GM19463 (cell line): ENCODE results near the gene IL15RA.

Experiments
- ATAC-seq: cut with Tn5 transposase; IDR thresholded peaks from one replicate; pipeline ENCODE4 v1.9.1; 2021; ENCODE audit warnings: mild to moderate bottlenecking, moderate library complexity; ENCODE audit not compliant: unreplicated experiment

IL15RA gene, protein sequence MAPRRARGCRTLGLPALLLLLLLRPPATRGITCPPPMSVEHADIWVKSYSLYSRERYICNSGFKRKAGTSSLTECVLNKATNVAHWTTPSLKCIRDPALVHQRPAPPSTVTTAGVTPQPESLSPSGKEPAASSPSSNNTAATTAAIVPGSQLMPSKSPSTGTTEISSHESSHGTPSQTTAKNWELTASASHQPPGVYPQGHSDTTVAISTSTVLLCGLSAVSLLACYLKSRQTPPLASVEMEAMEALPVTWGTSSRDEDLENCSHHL

DNA sequence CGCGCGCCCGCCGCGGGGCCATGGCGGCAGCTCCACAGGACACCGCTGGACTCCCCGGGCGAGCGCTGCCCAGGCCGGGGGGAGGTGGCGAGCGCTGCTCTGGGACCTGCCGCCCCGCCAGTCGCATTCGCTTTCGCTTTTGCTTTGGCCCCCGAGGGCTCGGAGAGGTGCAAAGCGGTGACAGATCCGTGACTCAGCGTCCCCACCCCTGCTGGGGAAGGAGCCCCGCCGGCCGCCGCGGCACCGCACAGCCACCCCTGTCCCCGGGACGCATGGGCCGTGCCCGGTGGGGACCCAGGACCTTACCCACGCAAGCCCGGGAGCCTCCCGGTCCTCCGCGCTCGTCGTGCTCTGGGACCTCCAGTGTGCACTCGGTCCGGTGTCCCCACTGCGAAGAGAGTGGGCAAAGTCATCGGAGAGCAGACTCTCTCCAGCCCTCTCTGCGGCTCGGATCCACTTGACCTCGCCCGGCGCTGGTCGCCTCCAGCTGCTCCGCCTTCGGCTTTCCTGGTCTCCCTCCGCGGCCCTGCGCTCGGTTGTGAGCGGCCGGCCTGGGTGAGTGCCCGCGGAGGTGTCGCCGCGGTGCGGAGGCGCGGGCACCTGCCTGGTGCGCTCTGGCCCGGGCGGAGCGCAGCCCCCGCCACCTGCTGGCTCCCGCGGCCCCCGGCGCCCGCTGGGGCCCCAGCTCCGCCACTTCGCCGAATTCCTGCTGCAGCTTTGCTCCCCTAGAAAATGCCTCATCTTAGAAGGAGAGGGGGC is at the start of gene IL15RA:
IL15RA (minus strand) TSS at position 73 of the 759 bp plus-strand sequence; CDS start at position 22, 51 bp downstream.
- peak; percentile 63 for ATAC-seq

DNA sequence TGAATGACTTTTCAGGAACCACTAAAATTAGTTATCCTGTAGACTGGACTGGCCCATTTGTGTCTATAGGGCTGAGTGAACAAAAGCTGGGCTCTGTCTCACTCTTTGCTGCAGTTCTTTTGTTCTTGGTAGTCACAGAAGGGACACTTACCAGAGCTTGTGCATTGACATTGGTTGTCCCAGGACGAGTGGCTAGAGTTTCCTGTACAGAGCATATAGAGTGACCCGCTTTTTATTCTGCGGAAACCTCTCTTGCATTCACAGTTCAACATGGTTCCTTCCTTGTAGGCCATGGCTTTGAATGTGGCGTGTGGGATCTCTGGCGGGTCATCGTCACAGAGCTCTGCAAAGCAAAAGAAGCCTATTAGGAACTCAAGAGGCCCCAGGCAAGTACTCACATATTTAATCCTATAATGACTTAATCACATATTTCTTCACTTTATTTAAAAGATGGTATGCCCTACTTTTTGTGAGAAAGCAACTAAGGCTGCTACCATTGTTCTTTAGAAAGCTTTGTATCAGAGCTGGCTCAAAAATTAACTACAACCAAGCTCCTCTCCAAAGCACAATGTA is 48.4 kb upstream of the IL15RA start:
- no peak for ATAC-seq

DNA sequence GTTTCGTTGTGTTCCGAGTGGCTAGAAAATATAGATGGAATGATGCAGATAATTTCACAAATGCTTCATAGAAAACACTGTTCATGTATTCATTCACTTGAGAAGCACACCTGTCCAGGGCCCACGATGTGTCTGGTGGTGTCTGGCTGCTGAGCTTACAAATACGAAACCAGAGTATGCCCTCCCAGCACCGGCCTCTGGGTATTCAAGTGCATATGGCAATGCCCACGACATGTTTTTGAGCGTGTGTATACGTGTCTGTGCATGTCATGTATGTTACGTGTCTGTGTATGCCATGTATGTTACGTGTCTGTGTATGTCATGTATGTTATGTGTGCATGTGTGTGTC is 47.0 kb upstream of the IL15RA start:
- no peak for ATAC-seq

DNA sequence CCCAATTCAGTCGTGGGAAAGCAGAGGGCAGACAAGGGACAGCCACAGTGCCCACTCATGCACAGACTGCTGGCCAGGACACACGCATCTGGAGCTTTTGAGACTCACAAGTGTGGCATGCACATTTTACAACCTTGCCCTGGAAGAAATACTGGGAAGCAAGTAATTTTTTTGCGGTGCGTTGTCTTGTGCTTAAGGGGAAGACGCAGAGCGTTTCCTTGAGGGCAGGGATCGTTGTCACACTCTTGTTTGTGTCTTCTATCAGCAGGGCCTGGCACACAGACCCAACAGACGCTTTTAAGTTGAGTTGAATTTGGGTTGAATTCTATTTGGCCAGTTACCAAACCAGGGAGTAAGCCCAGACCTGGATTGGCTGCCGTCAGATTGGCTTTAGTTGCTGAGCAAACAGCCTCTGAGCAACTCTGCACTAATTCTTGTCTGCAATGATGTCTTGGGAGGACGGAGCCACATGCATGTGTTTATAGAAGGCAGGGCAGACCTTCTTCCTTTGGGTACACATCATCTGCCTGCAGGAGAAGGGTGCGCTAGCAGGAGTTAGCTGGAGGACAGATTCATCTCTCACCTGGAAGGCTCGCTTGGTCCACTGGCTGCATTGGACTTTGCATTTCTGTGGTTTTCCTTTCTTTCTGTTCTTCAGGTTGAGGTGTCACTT is 46.5 kb upstream of the IL15RA start:
- ATAC-seq: no peak

DNA sequence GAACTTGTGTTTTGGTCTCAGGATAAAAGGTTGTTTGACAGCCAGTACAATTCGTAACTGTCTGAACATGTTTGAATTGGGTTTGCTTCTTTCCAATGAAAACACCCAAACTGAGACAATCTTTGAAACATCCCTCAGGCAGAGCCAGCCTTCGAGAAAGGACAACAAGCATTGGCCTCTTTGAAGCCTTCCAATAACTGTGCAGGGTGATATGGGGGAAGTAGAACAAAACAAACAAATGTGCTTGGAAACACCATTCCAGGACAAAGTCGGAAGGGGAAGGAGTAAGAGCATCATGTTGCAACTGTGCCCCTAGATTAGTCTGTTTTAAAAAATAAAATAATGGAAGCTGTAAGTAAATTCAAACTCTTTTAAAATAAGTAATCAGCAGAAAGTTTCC is 45.3 kb upstream of the IL15RA start:
- ATAC-seq: no peak

DNA sequence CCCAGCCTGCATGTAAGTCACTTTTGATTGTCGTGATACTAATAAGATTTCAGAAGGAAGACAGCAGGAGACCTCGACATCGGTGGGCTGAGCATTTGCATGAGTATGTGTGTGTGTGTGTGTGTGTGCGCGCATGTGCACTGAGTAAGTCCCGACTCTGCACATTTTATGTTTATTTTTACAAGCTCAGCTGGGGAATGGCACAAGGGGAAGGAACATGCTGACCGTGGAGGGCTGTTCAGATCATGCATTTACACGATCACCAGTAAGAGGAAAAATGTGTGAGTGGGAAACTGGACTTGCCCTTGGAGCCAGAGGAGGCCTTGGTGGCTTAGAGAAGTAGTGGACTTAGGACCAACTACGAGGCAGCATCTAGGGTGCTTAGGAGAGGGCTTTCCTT is 43.5 kb upstream of the IL15RA start:
- no peak for ATAC-seq

DNA sequence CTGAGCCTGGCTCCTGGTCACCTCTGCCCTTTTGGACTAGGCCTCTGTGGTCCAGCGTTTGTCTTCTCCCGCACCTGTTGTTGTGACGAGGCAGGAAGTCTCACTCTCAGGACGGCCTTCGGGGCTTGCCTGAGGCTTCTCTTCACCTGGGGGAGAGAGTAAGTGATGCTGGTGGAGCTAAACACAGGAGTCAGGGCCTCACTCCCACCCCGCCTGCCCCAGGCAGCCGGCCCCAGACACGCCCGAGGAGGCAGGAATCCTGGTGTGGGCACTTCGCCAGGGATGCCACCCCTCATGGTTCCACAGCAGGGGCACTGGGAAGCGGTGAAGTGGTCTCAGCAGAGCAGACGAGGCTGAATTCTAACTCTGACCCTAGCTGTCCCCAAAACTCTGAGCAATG is 42.5 kb upstream of the IL15RA start:
- no peak for ATAC-seq

DNA sequence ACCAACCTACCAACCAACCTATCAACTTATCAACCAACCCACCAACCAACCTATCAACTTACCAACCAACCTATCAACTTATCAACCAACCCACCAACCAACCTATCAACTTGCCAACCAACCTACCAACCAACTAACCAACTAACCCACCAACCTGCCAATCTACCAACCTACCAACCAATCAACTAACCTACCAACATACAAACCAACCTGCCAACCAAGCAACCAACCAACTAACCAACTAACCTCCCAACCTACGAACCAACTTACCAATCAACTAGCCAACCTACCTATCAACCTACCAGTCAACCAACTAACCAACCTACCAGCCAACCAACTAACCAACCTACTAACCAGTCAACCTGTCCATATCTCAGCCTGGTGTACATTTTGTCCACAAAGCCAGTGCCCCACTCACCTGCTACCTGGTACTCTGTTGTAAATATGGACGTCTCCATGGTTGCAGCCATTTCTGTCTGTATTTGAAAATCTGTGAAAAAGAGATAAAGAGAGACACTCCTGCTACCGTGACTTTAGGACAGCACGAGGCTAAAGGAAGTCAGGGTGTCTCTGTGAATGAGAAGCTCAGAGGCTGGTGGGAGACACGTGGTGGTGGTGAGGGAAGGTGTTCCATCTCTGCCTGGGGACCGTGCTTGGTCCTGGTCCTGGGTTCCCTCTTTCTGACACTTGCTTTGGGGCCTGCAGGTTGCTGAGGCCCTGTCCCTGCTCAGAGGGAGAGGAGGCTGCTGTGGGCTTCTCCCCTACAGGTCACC is 41.9 kb upstream of the IL15RA start:
- ATAC-seq: no peak

DNA sequence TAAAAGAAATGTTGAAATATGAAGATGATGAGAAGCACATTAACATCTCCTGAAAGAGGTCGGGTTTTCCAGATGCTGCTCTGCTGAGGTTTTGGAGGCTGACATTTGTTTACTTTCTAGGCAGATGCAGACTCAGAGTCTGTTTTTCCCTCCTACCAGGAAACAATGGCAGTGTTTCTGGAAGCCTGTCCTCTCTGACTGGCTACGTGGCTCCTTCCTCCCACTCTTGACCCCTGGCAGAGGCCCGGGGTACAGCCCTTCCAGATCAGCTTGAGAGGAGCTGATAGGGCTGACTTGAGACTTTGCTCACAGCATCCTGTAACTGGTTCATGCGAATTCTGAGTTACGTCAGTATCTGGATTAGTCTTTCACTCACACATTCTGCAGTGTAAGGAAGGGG is 41.1 kb upstream of the IL15RA start:
- ATAC-seq: no peak

DNA sequence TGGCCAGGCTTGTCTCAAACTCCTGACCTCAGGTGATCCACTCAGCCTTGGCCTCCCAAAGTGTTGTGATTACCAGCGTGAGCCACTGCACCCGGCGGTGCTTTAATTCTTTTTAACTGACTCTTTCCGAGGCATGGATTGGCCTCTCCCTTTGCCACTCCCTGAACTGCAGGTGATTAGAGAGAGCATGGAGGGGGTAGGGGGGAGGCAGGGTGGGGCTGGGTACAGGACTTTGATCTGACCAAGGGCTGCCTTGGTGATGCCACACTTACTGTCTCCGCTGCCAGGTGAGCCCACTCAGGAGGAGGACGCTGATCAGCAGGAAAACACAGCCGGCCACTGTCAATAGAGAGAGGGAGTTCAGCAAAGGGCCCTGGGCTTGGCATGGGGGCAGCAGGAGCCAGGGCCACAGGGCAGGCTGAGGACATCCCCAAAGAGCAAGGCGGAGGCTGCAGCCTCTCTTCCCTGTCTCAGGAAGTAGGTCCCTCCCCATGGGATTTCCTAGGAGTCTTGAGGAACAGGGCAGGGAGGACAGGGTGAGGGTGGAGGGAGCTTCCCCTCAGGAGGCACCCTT is 40.5 kb upstream of the IL15RA start:
- ATAC-seq: no peak

DNA sequence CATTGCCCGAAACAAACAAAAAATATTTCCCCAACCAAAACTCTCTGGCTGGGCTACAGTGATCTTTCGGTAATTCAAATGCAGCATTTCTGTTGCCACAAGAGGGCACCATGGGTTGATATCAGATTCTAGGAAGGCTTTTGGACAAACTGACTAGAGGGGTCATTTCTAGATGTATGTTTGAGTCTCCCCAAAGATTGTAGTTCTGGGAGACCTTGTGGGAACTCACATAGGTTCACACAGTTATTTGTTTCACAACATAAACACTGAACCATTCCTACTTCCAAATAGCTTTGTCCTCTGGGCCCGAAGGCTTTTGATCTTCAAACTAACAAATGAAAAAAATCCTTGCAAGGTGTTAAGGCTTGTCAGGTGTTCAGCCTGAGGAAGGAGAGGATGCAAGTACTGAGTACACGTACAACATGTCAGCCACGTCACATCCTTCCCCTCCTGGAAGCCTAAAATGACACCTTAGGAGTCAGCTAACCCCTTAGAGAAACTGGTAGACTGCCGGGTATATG is 37.0 kb upstream of the IL15RA start:
- no peak for ATAC-seq

DNA sequence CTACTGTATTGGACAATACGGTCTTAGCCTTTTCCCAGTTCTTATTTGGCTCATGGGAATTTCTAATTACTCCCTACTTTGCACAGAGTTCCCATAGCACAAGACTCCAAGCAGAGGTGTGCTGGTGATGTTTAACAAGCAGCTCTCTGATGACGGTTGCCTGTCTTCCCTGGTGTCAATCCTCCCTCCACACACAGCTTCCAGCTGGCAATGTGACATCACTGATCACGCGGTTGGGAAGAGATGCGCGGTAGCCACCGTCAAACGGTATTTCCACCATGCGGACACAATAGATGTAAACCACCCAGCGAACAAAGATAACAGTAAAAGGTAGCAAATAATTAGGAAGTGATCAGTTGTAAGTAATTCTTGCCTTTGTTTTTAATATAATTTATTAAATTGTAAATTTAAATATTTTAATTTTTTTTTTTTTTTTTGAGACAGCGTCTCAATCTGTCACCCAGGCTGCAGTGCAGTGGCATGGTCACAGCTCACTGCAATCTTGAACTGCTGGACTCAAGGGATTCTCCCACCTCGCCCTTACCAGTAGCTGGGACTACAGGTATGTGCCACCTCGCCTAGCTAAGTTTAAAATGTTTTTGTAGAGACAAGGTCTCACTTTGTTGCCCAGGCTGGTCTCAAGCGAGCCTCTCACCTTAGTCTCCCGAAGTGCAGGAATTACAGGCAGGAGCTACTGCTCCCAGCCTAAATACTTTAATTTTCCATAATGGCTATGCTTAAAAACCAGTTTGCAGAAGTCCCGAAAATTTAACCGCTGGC is 36.3 kb upstream of the IL15RA start:
- no peak for ATAC-seq

DNA sequence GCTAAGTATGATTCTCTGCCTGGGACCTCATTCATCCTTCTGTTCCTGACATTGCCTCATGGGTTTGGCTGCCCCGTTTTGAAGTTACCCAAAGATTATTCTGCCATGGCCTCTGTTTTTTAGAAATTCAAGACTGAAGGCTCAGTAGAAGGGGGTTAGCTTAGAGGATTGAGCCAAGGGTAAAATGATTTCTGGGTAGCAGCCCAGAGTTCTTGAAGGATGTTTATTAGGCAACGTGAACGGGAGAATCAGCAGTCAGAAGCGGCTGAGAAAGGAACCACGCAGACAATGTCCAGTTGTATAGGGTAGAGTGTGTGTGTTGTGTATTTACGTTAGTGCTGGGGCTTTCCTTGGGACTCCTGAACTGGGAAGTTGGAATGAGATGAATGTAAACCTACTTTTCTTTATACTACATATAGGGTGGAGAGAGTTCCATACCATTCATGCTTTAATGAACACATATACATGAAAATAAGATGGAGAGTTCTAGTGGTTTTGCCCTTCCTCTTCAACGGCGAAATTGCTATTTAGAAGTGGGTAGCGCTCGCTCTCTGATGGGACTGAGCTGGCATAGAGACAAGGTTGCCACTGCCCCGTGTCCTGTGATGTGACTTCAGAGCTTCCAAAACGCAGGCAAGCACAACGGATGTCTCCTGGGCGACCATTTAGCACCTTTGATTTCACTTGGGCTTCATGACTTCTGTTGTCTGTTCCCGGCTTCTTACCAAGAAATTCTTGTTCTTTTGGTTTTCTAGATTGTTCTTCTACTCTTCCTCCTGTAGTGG is 35.0 kb upstream of the IL15RA start:
- no peak for ATAC-seq

DNA sequence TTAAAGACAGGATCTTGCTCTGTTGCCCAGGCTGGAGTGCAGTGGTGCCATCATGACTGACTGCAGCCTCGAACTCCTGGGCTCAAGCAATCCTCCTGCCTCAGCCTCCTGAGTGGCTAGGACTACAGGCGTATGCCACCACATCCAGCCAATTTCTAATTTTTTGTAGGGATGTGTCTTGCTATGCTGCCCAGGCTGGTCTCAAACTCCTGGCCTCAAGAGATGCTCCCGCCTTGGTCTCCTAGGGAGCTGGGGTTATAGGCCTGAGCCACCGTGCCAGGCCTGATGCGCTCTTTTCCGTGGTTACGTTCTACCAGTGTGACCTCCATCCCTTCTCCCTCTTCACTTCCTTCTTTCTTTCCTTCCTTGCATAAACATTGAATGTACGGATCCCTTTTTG is 34.2 kb upstream of the IL15RA start:
- ATAC-seq: no peak

DNA sequence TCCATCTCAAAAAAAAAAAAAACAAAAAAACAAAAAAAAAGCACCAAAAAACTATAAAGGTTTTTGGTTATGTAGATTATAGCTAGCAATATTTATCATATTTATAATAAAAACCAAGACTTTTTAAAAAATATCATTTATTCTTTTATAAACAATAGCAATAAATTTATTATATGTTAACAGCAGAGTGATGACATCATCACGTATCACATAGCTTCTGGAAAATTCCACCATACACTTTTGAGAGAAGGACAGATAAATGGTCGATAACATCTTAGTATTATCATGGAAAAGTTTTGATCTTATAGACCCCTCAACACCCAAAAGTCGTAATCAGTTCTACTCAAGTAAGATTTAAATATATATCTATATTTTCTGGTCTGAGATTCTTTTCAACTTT is 33.2 kb upstream of the IL15RA start:
- no peak for ATAC-seq

DNA sequence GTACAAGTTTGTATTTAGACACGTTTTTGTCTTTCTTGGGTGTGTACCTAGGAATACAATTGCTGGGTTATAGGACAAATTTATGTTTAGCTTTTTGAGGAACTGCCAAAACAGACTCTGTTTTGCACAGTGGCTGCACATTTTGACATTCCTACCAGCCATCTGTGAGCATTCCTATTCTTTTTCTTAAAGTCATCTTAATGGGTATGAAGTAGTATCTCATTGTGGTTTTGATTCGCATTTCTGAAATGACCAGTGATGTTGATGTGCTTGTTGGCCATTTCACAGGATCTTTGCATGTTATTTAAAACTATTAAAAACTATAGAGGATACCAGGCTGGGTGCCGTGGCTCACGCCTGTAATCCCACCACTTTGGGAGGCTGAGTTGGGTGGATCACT is 32.6 kb upstream of the IL15RA start:
- no peak for ATAC-seq

DNA sequence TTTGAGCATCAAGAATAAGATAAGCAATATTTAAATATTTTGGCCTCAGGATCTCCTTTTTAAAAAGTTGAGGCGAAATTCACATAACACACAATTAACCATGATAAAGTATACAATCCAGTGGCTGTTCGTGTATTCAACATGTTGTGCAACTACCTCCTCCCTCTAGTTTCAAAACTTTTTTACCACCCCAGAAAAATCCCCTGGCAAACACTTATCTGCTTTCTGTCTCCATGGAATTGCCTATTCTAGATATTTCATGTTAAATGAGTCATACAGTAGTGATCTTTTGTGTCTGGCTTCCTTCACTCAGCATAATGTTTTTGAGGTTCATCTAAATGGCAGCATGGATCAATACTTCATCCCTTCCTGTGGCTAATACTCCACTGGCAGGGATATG is 31.8 kb upstream of the IL15RA start:
- ATAC-seq: no peak

DNA sequence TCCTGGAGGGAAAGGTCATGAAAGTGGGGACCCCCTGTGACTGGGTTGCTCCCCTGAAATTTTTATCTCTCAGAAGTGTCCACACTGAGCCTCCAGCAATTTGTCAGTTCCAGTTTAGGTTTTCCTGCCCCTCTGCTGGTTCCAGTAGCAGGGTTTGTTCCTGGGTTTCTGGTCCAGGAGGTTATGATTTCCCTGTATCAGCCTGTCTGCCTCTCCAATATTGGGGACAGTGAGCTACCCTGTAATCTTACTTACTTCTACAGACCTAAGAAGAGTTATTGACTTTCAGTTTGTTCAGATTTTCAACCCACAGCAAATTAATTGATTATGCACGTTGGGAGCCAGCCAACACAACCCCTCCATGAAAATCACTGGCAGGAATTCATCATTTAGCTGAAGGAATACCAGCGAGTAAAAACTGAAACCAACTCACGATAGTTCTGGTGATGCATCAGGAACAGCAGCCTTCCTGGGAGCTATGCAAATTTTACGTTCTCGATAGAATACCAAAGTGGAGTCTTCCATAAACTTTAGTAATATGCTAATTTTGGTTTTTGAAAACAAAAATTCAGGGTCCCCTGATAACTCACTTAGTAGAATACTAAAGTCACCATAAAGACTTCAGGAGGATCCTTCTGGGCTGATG is 31.3 kb upstream of the IL15RA start:
- no peak for ATAC-seq
